NCI-H510A (cell line): ENCODE data around the gene MED14.

Experiments
- DNase-seq: peaks from one replicate; lab custom pipeline; 2025; lab: John Stamatoyannopoulos, UW

MED14 gene

DNA sequence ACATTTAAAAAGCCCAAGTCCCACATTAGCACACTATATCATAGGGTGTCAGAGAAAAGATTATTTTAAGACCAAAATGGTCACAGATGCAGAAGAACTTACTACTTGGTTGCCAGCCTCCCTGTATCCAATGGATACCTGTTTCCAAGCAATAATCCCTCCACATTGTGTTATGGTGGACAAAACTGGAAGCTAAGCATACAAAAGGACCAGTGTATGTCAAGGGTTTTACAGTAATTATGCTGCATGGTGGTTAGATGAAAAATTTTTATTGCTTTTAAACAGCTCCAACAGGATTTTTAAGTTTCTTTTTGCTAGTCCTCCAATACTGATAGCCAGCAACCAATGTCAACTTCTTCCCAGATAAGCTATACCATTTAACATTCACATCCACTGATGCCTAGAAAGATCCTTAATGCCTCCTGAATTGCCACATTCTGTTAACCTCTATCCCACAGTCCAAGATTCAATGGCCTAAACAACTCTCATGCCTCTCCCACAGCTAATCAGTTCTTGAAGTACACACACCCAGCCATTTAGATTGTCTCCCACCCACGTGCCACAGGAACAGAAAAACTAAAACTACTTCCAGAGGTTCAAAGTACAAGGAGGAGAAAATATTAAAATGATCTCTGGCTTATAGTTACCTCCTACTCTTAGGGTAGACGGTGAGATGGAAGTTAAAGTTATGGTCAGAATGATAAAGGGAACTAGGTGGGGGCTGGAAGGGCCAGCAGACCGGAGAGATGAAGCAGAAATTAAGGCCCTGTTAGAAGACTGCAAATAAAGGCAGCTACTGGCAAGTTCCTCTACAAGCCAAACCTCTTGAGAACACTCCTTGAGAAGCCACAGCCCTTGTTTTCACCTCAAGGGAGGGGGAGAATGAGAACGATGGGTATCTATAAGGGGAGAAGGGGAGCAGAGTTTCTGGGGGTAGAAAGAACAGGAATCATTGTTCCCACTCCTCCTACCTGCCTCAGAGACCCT, 5.5 kb downstream of the MED14 start:
- no peak for DNase-seq

- no peak for DNase-seq
Observed at GRCh38 chrX:40727581-40728252, 7.6 kb downstream of the MED14 start.

DNA sequence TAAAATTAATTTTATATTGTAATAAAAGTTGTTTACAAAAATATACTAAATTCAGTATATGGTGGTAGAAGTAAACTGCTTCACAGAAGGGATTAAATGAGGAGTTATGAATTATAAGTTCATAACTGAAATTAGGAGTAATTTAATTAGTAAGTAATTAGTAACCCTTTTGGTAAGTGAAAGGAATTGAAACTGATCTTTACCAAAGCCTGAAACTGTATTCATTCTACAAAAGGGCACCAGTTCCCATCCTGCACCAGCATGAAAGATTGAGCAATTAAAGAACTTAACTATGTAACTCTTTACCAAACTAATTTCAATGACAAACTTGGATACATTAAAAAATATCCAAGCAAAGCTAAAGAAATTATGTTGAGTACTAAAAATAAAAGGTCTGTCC, 8.2 kb downstream of the MED14 start:
- no peak for DNase-seq

GRCh38 chrX:40722930-40723329, 12.4 kb downstream of the MED14 start:
- DNase-seq, result no peak

DNA sequence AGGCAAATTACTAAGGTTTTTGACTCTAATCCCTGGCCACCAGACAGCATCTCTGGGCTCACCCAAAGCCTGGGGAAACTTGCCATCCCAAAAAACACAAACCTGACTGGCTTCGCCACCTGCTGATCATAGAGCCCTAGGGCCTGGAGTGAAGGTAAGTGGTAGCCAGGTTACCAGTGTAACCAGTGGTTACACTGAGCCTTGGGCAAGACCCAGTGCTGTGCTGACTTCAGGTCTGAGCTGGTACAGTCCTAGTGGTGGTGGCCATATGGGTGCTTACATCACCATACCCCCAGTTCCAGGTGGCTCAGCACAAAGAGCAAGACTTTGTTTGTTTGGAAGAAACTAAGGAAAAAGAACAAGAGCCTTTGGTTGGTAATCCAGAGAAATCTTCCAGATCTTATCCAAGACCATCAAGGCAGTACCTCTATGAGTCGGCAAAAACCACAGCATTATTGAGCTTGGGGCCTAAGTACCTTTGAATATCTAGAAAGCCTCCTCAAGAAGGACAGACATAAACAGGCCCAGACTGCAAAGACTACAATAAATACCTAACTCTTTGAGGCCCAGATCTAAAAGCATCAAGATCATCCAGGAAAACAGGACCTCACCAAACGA, 13.7 kb downstream of the MED14 start:
- DNase-seq, result no peak

DNA sequence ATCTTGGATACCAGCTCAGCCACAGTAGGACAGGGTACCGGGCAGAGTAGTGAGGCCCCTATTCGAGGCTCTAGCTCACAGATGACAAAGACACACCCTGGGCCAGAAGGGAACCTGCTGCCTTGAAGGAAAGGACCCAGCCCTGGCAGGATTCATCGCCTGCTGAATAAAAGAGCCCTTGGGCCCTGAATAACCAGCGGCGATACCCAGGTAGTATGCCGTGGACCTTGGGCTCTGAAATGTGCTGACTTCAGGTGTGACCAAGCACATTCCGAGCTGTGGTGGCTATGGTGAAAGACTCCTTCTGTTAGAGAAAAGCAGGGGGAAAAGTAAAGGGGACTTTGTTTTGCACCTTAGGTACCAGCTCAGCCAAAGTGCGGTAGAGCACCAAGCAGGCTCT, 14.6 kb downstream of the MED14 start:
- no peak for DNase-seq

DNA sequence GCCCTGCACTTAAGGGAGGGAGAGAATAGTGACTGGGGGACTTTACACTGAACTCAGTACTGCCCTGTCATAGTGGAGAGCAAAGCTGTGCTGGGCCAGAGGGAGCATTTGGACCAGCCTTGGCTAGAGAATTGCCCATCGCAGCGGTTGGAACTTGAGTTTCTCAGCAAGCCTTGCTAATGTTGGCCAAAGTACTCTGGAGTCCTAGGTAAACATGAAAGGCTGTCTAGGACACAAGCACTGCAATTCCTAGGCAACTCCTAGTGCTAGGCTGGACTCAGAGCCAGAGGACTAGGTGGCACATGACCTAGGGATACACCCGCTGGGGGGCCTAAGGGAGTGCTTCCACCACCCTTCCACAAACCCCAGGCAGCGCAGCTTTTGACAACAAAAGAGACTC, 15.0 kb downstream of the MED14 start:
- no peak for DNase-seq

DNA sequence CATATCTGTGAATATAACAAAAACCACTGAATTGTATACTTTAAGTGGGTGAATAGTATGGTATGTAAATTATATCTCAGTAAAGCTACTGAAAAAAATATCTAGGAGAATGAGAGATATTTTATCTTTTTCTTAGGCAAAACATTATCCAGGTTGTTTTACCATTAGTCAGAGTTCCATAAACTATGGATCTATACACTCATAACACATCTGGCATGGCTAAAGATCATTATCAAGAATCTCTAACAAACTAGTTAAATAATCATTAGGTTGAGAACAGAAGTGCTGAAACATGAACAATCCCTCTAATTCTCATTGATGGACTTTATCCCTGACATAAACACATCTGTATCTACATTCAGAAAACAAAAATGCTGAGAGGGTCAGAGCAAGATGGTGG, 15.6 kb downstream of the MED14 start:
- DNase-seq, result no peak

- DNase-seq, result no peak
Observed at GRCh38 chrX:40719218-40719617, 16.1 kb downstream of the MED14 start.

DNA sequence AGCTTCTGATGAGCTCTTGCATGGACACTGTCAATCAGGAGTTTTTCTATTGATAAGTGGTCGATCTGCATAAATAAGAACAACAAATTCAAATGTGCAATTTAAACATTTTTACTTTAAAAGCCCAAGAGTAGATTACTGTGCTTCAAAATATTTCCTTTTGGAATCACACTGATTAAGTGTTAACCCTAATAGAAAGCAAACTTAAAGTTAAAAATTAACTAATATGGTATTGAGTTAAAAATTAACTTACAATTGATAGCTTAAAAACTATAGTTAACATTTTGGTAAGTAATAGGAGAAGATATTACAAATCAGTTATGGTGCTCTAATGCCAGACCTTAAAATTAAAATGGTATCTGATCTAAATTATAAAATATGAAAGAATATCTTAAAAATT, 25.9 kb downstream of the MED14 start:
- DNase-seq, result no peak

DNA sequence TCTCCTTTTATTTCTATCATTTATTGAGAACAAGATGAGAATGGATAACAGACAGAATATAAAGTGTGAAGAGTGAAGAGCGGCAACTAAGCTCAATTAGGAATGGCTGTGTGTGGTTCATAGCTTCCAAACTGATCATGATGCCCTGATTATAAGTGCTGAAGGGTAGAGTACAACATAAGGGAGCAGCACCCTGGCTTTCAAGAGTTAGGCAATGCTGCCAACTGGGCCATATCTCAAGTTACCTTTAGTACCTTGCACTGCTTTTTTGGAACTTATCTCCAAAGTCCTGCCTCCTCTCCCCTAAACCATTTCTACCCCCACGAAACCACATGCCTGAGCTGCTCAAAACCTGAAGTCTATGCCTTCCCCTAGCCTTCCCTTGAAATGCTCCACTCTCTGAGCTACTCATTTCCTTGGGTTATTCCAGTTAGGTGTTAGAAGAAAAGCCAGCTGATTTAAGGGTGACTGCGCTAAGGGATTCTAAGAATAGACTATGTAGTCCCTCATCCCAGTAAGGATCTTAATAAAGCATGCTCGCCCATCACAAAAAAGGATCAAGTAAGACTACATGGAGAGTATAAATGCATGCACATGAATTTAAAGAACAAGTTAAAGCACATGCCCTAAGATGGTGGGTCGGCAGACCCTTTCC, 29.6 kb downstream of the MED14 start:
- no peak for DNase-seq

DNA sequence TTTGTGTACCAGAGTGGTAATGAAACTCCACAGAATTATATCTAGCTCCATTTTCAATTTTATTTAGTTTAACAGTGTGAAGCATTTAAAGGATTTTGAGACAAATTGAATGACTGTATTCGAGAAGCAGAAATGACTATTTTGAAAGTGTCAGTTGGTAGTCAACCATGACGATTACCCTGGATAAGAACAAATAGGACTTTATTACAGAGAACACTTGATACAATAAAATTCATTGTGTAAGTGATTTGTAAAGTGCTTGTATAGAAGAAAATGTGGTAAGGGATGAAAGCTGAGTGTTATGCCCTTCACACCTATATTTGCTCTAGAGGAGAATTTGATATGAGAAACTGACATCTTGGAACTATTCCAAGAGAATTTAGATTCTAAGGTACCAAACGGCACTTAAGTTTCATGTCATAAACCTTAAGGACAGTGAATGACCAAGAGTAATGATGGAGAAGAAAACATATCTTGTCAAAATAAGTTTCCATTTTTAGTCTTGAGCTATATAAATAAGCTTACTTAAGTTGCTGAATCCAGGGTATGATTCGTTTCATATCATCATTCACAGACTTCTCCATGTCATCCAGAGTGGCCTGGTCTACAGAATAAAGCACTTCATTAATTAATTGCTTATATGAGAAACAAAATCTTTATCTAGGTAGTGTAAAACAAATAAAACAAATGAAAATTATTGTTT, 34.6 kb downstream of the MED14 start:
- DNase-seq, result no peak

DNA sequence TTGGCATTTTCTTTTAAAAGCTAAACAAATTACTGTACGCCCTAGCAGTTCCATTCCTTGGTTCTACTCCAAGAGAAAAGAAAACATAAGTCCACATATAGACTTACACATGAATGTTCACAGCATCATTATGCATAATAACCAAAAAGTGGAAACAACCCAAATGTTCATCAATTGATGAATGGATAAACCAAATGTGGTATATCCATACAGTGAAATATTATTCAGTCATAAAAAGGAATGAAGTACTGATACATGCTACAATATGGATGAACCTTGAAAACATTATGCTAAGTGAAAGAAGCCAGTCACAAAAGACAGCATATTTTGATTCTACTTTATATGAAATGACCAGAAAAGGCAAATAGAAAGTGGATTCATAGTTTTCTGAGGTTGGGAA, 36.5 kb downstream of the MED14 start:
- no peak for DNase-seq

DNA sequence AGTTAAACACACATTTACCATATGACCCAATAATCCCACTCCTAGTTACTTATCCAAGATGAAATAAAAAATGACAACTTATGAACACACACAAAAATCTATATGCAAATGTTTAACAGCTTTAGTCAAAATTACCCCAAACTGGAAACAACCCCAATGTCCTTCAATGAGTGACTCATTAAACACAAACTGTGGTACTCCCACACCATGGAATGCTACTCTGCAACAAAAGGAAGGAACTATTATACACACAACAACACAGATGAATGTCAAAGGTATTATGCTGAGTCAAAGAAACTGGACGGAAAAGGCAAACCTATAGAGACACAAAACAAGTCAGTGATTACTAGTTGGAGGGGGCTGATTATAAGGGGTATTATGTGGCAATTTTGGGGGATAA, 40.5 kb downstream of the MED14 start:
- no peak for DNase-seq

GRCh38 chrX:40688929-40689328, 46.4 kb downstream of the MED14 start:
- no peak for DNase-seq

DNA sequence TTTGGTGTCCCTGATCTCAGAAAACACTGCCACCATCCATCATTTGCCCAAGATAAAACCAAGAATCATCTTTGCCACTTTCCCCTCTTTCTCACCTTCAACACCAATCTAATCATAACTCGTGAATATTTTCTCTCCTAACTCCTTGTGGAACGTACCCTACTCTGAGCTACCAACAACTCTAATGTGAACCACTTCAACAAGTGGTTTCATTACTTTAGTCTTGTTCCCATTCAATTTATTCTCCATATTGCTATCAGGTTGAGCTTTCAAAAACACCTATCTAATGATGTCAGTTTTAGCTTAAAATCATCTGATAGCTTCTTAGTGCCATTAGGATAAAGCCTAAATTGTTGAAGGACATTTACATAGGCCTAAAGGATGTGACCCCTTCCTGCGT, 48.2 kb downstream of the MED14 start:
- DNase-seq, result no peak

DNA sequence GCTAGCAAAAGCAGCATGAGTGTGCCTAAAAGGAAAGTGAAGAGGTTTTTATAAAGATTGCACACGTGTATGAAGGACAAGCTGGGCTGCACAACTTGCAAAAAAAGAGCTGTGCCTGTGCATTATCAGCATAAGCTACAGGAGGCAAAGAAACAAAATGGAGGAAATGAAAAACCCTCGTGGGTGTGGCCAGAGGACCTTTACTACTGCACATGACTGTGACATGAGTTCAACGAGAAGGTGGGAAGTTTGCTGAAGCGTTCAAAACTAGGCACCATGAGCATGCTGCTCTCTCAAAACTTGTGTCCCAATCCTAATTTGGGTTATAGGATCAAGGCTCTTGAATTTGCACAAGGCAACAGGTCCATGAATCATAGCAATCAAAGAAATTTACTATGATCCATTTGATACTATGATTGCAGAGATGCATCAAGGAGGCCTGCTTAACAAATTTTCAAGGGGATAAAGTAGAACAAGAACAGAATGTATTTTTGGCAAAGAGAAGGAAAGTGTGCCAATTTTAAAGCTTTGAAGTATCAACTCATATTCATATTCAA, 49.9 kb downstream of the MED14 start:
- DNase-seq, result no peak

- no peak for DNase-seq
Observed at GRCh38 chrX:40684092-40684491, 51.2 kb downstream of the MED14 start.

DNA sequence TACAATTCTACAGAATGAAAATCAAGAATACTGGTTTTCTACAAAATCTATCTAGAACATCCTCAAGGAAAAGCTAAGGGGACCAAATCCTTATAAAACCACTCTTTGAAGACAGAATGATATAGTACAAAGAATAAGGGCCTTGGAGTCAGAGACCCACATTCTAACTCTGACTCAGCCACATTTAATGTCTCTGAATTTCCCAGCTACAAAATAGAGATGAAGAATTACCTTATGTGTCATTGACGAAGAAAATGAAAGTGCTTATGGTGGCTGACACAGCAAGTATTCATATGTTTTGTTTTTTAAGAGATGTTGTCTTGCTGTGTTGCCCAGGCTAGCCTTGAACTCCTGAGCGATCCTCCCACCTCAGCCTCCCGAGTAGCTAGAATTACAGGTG, 52.1 kb downstream of the MED14 start:
- no peak for DNase-seq

DNA sequence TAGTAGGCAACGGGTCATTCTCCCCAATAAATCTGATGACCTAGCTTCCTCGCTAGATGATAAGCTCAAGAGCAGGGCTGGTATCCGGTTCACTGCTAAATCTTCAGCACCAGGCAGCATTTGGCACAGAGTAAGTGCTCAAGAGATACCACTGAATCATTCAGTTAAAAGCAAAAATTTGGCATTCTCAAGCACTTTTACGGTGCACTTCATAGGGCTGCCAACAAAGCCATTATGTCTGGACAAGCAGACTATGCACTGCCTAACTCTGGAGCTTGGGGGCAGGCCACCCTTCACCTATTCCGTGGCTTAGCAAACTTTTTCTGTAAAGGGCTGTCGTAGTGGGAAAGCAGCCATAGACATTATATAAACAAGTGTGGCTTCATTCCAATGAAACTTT, 64.2 kb downstream of the MED14 start:
- no peak for DNase-seq

GRCh38 chrX:40663880-40664630, 71.3 kb downstream of the MED14 start:
- DNase-seq, result no peak
